ENCODE measurements around the gene SUSD5. TPM values are rescaled to one million over a fixed set of nuclear protein-coding genes. Genes with fewer than 3 reads are reported as not detected.
"Not testable (repeated sequence)": the region's sequence is repeated elsewhere in the genome, so short reads cannot be mapped to it uniquely, and the experiment has no call there.

The SUSD5 gene
- total RNA-seq, 1 experiment from 2014 or later, result not detected

DNA sequence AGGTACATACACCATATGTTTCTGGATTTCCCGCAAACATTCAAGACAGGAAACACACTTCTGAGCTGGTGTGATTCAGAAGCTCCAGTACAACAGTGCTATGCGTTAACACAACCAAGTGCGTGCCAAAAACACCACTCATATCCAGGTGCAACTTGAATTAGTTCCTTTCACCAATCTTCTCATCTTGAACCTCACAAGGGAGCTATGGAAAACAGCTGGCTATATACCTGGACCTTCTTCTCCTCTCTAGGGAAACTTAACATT is 31.3 kb downstream of the SUSD5 start:
- Histone ChIP-seq H3K4me2 (ENCODE audit: low read length) (no peak overlapping the region), H3K9me3 (ENCODE audit: low read length) (no peaks in the 10 kb centered on the region), H3K4me1 (ENCODE audit: insufficient read depth, low read length) (peaks cover 3% of the 10 kb centered on the region; the same call in 1 of the 2 replicates), H3K4me3 (ENCODE audit: low read length) (no peak overlapping the region), H3K27me3 (ENCODE audit: low read length) (no peaks in the 10 kb centered on the region), H3K9me2 (replicated peaks; ENCODE audit: low read length) (no peaks in the 10 kb centered on the region), H3K36me3 (ENCODE audit: low read depth, low read length) (no peaks in the 10 kb centered on the region), H3K9ac (ENCODE audit: low read length) (no peak overlapping the region), H3F3A (ENCODE audit: low read length, unreplicated experiment) (no peaks in the 10 kb centered on the region), H3K27ac (ENCODE audit: low read length) (no peak overlapping the region), H4K20me1 (ENCODE audit: low read length) (no peaks in the 10 kb centered on the region), H2AFZ (ENCODE audit: low read length) (no peak overlapping the region), H3K79me2 (ENCODE audit: low read length) (no peaks in the 10 kb centered on the region)
- CTCF ChIA-PET, result no interaction called here
- intact Hi-C loops (cut with micrococcal nuclease), result no loop called here
- POLR2A ChIA-PET (ENCODE audit: unreplicated experiment), result no interaction called here
- no peak for DNase-seq
- no peak for TF ChIP-seq EZH2phosphoT487 (IDR thresholded peaks at IDR 0.05; ENCODE audit: borderline replicate concordance, low read length)
- TF ChIP-seq EZH2 (IDR thresholded peaks at IDR 0.05; ENCODE audit: low read length, unreplicated experiment), result no peak
- TF ChIP-seq, protein P1, sequence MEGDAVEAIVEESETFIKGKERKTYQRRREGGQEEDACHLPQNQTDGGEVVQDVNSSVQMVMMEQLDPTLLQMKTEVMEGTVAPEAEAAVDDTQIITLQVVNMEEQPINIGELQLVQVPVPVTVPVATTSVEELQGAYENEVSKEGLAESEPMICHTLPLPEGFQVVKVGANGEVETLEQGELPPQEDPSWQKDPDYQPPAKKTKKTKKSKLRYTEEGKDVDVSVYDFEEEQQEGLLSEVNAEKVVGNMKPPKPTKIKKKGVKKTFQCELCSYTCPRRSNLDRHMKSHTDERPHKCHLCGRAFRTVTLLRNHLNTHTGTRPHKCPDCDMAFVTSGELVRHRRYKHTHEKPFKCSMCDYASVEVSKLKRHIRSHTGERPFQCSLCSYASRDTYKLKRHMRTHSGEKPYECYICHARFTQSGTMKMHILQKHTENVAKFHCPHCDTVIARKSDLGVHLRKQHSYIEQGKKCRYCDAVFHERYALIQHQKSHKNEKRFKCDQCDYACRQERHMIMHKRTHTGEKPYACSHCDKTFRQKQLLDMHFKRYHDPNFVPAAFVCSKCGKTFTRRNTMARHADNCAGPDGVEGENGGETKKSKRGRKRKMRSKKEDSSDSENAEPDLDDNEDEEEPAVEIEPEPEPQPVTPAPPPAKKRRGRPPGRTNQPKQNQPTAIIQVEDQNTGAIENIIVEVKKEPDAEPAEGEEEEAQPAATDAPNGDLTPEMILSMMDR (conservative IDR thresholded peaks at IDR 0.05; ENCODE audit: low read depth, low read length), result no peak
- BruUV-seq (replicated peaks), result no TSS peak
- peak; percentile 42; the same call in 1 of the 2 replicates for ATAC-seq

DNA sequence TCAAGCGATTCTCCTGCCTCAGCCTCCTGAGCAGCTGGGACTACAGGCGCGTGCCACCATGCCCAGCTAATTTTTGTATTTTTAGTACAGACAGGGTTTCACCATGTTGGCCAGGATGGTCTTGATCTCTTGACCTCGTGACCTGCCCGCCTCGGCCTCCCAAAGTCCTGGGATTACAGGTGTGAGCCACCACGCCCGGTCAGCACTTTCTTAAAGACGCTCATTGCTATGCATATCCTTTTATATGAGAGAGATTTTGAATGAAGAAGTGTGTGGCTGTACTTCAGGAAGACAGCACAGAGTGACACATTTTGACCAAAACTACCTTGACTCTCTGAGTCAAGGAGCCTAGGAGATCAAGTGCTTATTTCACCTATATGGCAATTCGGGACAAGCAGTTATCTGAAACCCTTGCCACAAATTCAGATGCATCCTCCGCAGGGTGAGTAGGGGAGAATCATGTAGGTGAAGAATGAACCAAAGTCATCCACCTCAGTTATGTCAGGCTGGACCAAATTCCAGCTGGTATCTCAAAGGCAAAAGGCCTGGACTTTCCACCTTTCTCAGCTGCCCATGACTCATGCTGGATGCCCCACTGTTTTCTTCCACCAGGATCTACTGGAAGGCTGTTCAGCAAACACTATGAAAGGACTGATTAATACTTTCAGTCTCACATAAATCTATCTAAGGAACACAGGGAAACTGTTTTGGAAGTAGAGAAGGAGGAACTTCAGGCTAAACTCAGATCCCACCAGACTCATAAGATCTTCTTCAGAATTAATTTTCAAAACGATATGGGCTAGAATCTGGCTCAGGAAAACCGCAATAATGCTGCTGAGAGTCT is 31.9 kb downstream of the SUSD5 start:
- Histone ChIP-seq H3F3A (ENCODE audit: low read length, unreplicated experiment) (no peaks in the 10 kb centered on the region), H3K9me3 (ENCODE audit: low read length) (no peaks in the 10 kb centered on the region), H3K4me2 (ENCODE audit: low read length) (no peak overlapping the region), H3K27ac (ENCODE audit: low read length) (no peak overlapping the region), H2AFZ (ENCODE audit: low read length) (no peak overlapping the region), H3K9me2 (replicated peaks; ENCODE audit: low read length) (no peaks in the 10 kb centered on the region), H3K79me2 (ENCODE audit: low read length) (no peaks in the 10 kb centered on the region), H4K20me1 (ENCODE audit: low read length) (no peaks in the 10 kb centered on the region), H3K36me3 (ENCODE audit: low read depth, low read length) (no peaks in the 10 kb centered on the region), H3K4me1 (ENCODE audit: insufficient read depth, low read length) (peaks cover 3% of the 10 kb centered on the region; the same call in 1 of the 2 replicates), H3K4me3 (ENCODE audit: low read length) (no peak overlapping the region), H3K9ac (ENCODE audit: low read length) (no peak overlapping the region), H3K27me3 (ENCODE audit: low read length) (no peaks in the 10 kb centered on the region)
- DNase-seq (peak; percentile 42), ATAC-seq (peak; percentile 98)
- intact Hi-C loops (cut with micrococcal nuclease), result no loop called here
- TF ChIP-seq EZH2phosphoT487 (IDR thresholded peaks at IDR 0.05; ENCODE audit: borderline replicate concordance, low read length) (no peak), EZH2 (IDR thresholded peaks at IDR 0.05; ENCODE audit: low read length, unreplicated experiment) (no peak)
- TF ChIP-seq, protein P1 (conservative IDR thresholded peaks at IDR 0.05; ENCODE audit: low read depth, low read length), result no peak
- ChIA-PET POLR2A (ENCODE audit: unreplicated experiment) (no interaction called here), CTCF (no interaction called here)
- BruUV-seq (replicated peaks), result no TSS peak

DNA sequence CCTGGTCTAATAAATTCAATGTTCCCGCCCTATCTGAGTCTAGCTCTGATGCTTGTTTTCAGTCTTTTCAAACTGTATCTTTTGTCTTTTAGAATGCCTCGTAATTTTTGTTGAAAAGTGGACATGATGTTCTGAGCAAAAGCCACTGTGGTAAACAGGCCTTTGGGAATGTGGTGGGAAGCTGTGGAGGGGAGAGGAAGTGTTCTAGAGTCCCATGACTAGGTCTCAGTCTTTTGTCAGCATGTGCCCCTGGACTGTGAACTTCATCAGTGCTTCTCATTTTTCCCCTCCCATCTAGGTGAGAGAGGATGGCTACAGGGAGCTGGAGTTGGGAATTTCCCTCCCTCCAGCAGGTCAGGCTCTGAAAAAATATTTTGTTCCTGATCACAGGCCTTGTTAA is 33.7 kb downstream of the SUSD5 start:
- Histone ChIP-seq H2AFZ (ENCODE audit: low read length) (0 out of 2 replicates have a peak overlapping the region, but pooled peaks have one; percentile 17), H3K36me3 (ENCODE audit: low read depth, low read length) (no peaks in the 10 kb centered on the region), H3K9me3 (ENCODE audit: low read length) (no peaks in the 10 kb centered on the region), H3K79me2 (ENCODE audit: low read length) (no peaks in the 10 kb centered on the region), H3K4me2 (ENCODE audit: low read length) (no peak overlapping the region), H3K9ac (ENCODE audit: low read length) (no peak overlapping the region), H3K4me1 (ENCODE audit: insufficient read depth, low read length) (peaks cover 3% of the 10 kb centered on the region; the same call in 1 of the 2 replicates), H3K27me3 (ENCODE audit: low read length) (no peaks in the 10 kb centered on the region), H3K4me3 (ENCODE audit: low read length) (no peak overlapping the region), H3F3A (ENCODE audit: low read length, unreplicated experiment) (no peaks in the 10 kb centered on the region), H3K27ac (ENCODE audit: low read length) (no peak overlapping the region), H3K9me2 (replicated peaks; ENCODE audit: low read length) (no peaks in the 10 kb centered on the region), H4K20me1 (ENCODE audit: low read length) (no peaks in the 10 kb centered on the region)
- no peak for TF ChIP-seq EZH2phosphoT487 (IDR thresholded peaks at IDR 0.05; ENCODE audit: borderline replicate concordance, low read length)
- TF ChIP-seq, protein P1 (conservative IDR thresholded peaks at IDR 0.05; ENCODE audit: low read depth, low read length), result no peak
- no peak for TF ChIP-seq EZH2 (IDR thresholded peaks at IDR 0.05; ENCODE audit: low read length, unreplicated experiment)
- CTCF ChIA-PET, result no interaction called here
- no TSS peak for BruUV-seq (replicated peaks)
- ATAC-seq (no peak), DNase-seq (no peak)
- intact Hi-C loops (cut with micrococcal nuclease), result no loop called here
- POLR2A ChIA-PET (ENCODE audit: unreplicated experiment), result no interaction called here

- intact Hi-C loops (cut with micrococcal nuclease); H3K4me1 ChIP-seq (ENCODE audit: insufficient read depth, low read length); H3K9me3 ChIP-seq (ENCODE audit: low read length); CTCF ChIA-PET; H3K9me2 ChIP-seq (replicated peaks; ENCODE audit: low read length); H3K27me3 ChIP-seq (ENCODE audit: low read length); H2AFZ ChIP-seq (ENCODE audit: low read length); H3K4me3 ChIP-seq (ENCODE audit: low read length); POLR2A ChIA-PET (ENCODE audit: unreplicated experiment); H3K36me3 ChIP-seq (ENCODE audit: low read depth, low read length); H4K20me1 ChIP-seq (ENCODE audit: low read length); H3K4me2 ChIP-seq (ENCODE audit: low read length); H3F3A ChIP-seq (ENCODE audit: low read length, unreplicated experiment); ATAC-seq; H3K9ac ChIP-seq (ENCODE audit: low read length); H3K27ac ChIP-seq (ENCODE audit: low read length); DNase-seq; BruUV-seq (replicated peaks); H3K79me2 ChIP-seq (ENCODE audit: low read length): not testable (repeated sequence)
These were observed 37.0 kb downstream of the SUSD5 start for GRCh38 chr3:33181641-33182040.

Measured in PC-3 (cell line).